SIG-M5 treated with dmso at 0.1 percent for 504 hours (cell line): ENCODE data around the gene CERS4.
A peak's percentile ranks its signal among the peaks of the same experiment; 100 is the strongest.
"Not testable (repeated sequence)": the region's sequence is repeated elsewhere in the genome, so short reads cannot be mapped to it uniquely, and the experiment has no call there.

ENCODE experiments used
- DNase-seq: peaks from one replicate; lab custom pipeline; 2025; ENCODE audit not compliant: unreplicated experiment; lab: John Stamatoyannopoulos, UW

CERS4 gene

DNA sequence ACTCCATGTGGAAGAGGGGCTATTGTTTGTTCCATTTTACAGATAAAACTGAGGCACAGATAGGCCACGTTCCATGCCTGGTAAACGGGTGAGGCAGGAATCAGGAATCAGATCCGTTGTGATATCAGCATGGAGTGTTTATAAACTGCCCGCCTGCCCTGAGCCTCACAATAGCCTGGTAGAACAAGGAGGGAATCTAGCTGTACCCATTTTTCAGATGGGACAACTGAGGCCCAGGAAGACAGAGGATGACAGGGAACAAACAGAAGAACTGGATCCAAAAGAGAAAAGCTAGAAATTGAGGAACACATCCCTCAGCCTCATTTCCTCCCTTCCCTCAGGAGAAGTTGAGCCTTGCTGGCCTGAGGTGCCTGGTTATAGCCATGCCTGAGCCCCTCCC, 32.5 kb downstream of the CERS4 start:
- no peak for DNase-seq

- peak; percentile 57 for DNase-seq
These were observed 33.1 kb downstream of the CERS4 start for GRCh38 chr19:8242211-8242821.

DNA sequence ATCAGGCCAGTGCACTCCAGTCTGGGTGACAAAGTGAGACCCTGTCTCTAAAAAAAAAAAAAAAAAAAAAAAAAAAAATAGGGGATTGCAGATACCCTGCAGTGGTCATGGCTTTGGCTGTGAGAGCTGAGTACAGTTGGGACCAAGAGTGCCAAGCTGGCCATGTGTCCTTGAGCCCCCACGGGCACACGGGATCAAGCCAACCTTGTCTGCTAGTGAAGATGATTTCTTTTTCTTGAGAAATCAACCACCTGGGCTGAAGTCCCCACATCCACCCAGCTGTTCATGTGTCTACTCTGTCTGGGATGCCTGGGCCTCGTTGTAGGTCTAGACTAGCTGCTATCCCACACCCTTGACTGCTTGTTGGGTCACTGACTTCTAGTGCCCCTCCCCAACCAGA, 34.0 kb downstream of the CERS4 start:
- DNase-seq = no peak

DNA sequence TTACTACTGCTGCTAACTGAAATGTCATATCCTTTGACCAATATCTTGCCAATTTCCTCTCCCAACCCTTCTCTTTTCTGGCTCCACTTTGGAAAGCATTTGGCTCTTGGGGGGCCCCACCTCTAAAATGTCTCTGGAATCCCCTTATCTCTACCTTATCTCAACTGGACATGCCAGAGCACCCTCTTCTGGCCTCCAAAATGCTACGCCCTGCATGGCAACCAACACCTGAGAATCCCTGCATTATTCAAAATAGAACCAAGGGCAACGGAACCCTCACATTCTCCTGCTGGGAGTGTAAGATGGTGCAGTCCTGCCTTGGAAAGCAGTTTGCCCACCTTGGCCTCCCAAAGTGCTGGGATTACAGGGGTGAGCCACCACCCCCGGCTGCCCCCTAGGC, 35.3 kb downstream of the CERS4 start:
- DNase-seq = no peak

DNA sequence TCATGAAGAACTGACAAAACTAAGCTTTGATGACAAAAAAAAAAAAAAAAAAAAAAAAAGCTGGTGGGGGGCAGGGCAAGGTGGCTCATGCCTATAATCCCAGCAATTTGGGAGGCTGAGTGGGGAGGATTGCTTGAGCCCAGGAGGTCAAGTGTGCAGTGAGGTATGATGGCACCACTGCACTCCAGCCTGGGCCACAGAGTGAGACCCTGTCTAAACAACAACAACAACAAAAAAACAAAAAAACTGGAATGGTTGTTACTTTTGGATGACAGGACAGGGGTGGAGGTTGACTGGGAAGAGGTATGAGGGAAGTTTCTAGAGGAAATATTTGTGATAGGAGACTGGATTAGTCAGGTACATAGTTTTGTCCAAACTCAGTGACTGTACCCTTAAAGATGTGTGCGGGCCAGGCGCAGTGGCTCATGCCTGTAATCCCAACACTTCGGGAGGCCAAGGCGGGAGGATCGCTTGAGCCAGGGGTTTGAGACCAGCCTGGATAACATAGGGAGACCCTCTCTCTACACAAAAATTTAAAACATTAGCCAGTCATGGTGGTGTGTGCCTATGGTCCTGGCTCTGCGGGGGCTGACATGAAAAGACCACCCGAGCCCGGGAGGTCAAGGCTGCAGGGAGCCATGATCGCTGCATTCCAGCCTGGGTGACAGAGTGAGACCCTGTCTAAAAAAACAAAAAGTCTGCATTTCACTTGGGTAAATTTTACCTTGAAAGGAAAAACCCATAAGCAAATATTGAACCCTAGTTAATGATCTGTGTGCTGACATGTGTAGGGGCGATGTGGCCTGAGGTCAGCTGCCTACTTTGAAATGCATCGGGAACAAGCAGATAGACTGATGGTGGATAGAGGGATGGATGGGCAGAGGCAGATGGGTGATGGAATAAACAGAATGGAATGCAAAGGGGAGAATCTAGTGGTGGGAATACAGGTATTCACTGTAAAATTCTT, 37.0 kb downstream of the CERS4 start:
- no peak for DNase-seq

- not testable (repeated sequence) for DNase-seq
These were observed 38.1 kb downstream of the CERS4 start for GRCh38 chr19:8247129-8247890.

DNA sequence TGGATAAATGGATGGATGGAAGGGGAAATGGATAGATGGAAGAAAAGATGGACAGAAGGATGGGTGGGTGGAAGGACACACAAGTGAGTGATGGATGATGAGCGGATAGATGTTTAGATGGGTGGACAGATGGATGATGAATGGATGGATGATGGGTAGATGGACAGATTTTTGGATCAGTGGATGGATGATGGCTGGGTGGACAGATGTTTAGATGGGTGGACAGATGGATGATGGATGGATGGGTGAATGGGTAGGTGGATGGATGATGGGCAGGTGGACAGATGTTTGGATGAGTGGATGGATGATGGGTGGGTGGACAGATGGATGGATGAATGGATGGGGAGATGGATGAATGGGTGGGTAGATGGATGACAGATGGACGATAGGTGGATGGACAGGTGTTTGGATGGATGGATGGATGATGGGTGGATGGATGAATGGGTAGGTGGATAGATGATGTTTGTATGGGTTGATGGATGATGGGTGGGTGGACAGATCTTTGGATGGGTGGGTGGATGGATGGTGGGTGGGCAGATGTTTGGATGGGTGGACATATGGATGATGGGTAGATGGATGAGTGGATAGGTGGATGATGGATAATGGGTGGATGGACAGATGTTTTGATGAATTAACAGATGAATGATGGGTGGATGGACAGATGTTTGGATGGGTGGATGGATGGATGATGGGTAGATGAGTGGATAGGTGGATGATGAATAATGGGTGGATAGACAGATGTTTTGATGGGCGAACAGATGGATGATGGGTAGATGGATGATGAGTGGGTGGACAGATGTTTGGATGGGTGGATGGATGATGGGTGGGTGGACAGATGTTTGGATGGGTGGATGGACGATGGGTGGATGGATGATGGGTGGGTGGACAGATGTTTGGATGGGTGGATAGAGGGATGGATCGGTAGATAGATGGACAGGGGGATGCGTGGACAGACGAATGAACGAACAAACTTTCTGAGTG, 39.5 kb downstream of the CERS4 start:
- no peak for DNase-seq

- no peak for DNase-seq
These were observed 41.4 kb downstream of the CERS4 start for GRCh38 chr19:8250596-8250995.

- no peak for DNase-seq
These were observed 41.9 kb downstream of the CERS4 start for GRCh38 chr19:8251025-8251472.

GRCh38 chr19:8252922-8253589, 43.9 kb downstream of the CERS4 start:
- peak; percentile 47 for DNase-seq

DNA sequence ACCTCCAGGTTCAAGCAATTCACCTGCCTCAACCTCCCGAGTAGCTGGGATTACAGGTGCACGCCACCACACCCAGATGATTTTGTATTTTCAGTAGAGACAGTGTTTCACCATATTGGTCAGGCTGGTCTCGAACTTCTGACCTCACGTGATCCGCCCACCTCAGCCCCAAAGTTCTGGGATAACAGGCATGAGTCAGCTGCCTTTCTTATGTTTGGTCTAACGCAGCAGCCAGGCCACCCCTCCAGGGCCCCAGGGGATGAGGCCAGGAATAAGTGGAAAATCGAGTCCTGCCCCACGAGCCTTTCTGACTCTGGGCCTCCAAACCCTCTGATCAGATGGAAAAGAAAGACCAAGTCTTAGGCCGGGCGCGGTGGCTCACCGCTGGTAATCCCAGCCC, 44.5 kb downstream of the CERS4 start:
- DNase-seq = no peak

DNA sequence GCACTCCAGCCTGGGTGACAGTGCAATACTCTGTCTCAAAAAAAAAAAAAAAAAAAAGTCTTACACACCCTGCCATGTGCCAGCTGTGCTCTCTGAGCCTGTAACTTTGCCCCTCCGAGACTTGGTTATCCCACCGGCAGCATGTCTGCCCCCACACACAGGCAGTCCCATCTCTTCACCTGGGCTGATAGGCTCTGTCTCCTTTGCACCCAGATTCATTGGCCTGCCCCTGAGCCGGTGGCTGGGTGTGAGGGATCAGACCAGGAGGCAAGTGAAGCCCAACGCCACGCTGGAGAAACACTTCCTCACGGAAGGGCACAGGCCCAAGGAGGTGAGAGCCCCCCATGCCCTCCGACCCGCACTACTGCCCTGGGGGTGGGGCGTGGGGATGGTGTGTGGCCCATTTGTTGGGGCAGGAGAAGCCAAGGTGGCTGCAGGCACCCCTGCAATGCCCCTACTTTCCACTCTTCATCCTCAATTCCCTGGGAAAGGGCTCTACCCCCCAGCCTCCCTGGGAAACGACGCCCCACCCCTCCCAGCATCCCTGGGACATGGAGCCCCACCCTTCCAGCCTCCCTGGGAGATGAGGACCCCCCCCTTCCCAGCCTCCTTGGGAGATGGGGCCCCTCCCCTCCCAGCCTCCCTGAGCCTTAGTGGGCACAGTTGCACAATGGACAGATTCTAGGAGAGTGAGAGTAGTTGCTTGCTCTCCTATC, 45.3 kb downstream of the CERS4 start:
- DNase-seq = no peak

DNA sequence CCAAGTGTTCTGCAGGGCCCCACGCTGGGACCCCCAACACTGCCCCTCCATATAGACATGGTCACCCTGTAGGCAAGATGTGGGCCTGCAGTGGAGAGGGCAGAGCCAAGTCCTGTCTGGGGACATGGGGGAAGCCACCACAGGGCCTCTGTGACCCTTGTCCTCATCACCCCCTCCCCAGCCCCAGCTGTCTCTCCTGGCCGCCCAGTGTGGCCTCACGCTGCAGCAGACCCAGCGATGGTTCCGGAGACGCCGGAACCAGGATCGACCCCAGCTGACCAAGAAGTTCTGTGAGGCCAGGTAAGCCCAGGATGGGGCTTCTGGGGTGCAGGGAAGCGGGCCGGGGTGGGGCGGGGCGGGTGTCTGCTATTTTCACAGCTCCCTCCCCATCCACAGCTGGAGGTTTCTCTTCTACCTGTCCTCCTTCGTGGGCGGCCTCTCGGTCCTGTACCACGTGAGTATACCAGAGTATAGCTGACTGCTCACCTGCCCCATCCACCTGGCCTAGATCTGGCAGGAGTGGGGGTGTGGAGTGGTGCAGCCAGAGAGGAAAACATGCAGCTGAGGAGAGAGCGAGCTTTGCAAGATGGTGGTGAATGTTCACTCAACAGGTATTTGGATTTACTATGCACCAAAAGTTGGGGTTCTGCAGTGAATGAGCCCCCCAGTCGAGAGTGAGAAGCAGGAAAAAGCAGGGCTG, 46.4 kb downstream of the CERS4 start:
- DNase-seq = no peak

DNA sequence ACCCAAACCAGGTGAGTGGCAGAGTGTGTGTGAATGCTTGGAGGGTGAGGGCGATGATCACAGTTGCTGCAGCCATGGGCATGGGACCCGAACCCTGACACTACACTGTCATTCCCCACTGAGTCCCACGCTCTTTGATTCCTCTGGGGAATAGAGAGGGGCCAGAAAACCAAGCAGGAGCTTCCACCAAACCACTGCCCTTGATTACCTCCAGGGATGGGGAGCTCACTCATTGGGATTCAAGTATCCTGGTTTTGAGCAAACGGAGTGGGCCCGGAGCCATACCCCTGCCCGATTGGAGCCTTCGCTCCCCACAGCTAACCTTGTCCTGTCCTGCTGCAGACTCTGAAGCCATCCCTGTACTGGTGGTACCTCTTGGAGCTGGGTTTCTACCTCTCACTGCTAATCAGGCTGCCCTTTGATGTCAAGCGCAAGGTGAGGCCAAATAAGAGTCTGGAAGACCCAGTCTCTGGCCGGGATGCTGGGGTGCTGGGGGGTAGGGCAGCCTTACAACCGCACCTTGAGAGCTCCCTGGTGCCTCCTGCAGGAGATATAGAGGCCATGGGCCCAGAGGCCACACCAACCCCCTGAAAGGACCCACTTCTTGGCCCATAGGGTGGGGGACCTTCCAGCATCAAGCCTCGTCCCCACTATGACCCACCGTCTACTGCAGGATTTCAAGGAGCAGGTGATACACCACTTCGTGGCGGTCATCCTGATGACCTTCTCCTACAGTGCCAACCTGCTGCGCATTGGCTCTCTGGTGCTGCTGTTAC, 47.3 kb downstream of the CERS4 start:
- DNase-seq = no peak

- no peak for DNase-seq
These were observed 47.9 kb downstream of the CERS4 start for GRCh38 chr19:8257052-8257443.

DNA sequence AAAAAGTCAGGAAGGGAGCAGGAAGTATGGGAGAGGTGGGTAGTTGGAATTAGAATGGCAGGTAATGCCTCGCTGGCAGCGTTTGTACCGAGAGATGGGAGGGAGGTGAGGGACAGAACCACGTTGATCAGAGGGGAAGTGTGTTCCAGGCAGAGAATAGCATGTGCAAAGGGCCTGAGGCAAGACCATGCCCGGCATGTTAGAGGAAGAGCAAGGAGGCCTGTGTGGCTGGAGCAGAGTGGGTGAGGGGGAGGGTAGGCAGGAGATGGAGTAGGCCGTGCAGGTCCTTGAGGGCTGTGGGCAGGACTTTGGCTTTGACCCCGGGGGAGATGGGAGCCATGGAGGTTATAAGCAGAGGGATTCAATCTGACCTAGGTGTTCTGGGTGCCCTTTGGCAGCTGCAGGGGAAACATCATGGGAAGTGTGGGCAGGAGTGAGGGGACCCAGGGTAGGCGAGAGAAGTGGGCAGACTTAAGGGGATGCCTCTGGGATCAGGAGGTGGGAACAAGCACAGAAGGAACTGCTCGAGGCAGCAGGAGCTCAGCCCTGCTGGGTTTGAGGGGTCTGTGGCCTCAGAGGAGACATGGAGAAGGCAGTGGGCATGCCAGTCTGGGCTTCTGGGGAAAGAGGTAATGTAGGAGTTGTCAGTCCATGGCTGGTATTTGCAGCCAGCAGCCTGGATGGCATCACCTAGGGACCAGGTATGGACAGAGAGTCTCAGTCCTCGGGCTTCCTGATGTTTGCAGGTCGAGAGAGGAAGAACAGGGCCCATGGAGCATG, 50.2 kb downstream of the CERS4 start:
- no peak for DNase-seq

GRCh38 chr19:8259922-8260247, 50.7 kb downstream of the CERS4 start:
- DNase-seq = no peak
